PFSK-1 (cell line): Measurements from ENCODE around the gene CELSR1.

Experiments
- POLR2AphosphoS5 ChIP-seq: IDR thresholded peaks from 2 replicates; pipeline ENCODE4 v1.6.1; 2012; ENCODE audit warnings: low read depth, mild to moderate bottlenecking, control low read depth, low read length, moderate library complexity
- REST ChIP-seq, 2 experiments: IDR thresholded peaks; 2 replicates each; pipeline versions ENCODE4 v1.6.1 to v1.8.0; 2011 to 2012; ENCODE audit warnings: low read depth in 2 of 2, low read length in 2 of 2, control low read depth in 1 of 2, inconsistent platforms in 1 of 2, mild to moderate bottlenecking in 1 of 2, moderate library complexity in 1 of 2; ENCODE audit not compliant: insufficient read depth in 1 of 2

DNA sequence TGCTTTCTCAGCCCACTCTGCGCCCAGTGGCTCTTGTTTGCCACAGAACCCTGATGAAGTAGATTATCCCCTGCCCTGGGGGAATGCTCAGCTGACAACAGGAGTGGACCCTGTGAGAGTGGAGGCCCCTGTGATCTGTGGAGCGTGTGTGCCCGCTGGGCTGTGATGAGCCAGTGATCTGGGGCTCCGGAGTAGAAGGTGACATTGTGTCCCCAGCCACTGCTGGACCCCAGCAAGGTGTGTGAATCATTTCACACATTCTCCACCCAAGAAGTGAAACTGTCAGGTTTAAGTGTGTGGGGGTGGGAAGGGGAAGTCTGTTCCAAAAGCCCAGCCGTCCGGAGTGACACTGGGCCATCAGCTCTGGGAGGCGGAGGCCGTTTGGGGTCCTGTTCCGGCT is 49.6 kb upstream of the CELSR1 start:
- TF ChIP-seq POLR2AphosphoS5: no peak
- no peak for TF ChIP-seq REST (IDR thresholded peaks at IDR 0.05; ENCODE audit: insufficient read depth in 1 of 2, low read depth in 2 of 2, low read length in 2 of 2)
